Gastroesophageal sphincter (tissue), 3 donors: Measurements from ENCODE around the gene MCTP1.

Source experiments
- EP300 ChIP-seq: sonication (generic); formaldehyde crosslinking; IDR thresholded peaks from one replicate; pipeline ENCODE4 v1.6.1; 2017; ENCODE audit warnings: antibody characterized with exemption, mild to moderate bottlenecking
- POLR2A ChIP-seq, 2 donors: fragments of 450-650 bp; IDR thresholded peaks; one replicate each; pipeline ENCODE4 v1.6.1; 2017; ENCODE audit warnings: antibody characterized with exemption in 2 of 2, mild to moderate bottlenecking in 2 of 2, moderate library complexity in 1 of 2
- TF ChIP-seq, protein P1 (sequence below), 4 experiments: fragments of 200-600 bp in 2 of 4; fragments of 450-650 bp in 2 of 4; sonication (generic) in 1 of 4; IDR thresholded peaks; one replicate each; pipeline ENCODE4 v1.5.1; 2017 to 2019; ENCODE audit warnings: antibody characterized with exemption in 4 of 4, mild to moderate bottlenecking in 2 of 4, moderate library complexity in 2 of 4

DNA sequence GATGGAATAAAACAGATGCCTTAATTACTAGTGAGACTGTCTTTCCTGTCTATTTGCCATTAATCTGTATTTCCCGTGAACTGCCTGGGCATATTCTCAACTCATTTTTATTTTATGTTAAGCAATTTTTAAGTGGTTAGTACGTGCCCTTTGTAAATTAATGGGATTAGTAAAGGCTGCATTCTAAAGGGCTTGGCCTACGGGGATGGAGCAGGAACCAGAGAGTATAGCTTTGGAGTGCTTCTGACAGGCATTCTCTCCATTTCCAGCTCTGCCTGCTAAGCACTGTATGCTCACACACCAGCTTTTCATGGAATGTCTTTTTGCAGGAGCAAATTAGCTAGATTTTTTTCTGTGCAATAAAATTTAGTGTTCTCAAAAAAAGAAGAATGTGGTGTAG lies 241.2 kb downstream of the MCTP1 start:
- TF ChIP-seq POLR2A (IDR thresholded peaks at IDR 0.05) (no peak), EP300 (no peak)
- TF ChIP-seq, protein P1, sequence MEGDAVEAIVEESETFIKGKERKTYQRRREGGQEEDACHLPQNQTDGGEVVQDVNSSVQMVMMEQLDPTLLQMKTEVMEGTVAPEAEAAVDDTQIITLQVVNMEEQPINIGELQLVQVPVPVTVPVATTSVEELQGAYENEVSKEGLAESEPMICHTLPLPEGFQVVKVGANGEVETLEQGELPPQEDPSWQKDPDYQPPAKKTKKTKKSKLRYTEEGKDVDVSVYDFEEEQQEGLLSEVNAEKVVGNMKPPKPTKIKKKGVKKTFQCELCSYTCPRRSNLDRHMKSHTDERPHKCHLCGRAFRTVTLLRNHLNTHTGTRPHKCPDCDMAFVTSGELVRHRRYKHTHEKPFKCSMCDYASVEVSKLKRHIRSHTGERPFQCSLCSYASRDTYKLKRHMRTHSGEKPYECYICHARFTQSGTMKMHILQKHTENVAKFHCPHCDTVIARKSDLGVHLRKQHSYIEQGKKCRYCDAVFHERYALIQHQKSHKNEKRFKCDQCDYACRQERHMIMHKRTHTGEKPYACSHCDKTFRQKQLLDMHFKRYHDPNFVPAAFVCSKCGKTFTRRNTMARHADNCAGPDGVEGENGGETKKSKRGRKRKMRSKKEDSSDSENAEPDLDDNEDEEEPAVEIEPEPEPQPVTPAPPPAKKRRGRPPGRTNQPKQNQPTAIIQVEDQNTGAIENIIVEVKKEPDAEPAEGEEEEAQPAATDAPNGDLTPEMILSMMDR (IDR thresholded peaks at IDR 0.05) = no peak
